ENCODE data around the gene BCAR3.

DNA sequence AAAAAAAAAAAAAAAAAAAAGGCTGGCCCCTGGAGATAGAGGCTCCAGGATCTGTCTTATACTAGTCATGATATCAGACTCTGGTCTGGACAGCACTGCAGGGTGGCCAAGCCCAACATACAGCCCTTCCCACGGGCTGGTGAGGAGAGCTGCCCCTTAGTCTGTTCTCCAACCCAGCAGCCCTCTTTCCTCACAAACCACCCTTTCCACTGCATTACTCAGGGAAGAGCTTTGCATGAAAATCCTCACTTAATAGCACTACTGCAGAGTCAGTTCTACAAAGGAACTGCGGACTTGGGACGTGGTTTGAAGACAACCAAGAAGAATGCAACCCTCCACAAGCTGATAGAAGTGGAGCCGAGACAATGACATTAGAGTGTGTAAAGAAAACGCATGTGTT, 5.7 kb downstream of the BCAR3 start:
- no peak for TF ChIP-seq CEBPB (IDR thresholded peaks at IDR 0.05)
- TF ChIP-seq, protein P1, sequence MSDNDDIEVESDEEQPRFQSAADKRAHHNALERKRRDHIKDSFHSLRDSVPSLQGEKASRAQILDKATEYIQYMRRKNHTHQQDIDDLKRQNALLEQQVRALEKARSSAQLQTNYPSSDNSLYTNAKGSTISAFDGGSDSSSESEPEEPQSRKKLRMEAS (IDR thresholded peaks at IDR 0.05): no peak
- TF ChIP-seq CREB1 (IDR thresholded peaks at IDR 0.05; ENCODE audit: low read depth): no peak
- no peak for TF ChIP-seq FOXM1 (IDR thresholded peaks at IDR 0.05; ENCODE audit: borderline replicate concordance, low read depth)
- TF ChIP-seq EP300 (IDR thresholded peaks at IDR 0.05; ENCODE audit: borderline replicate concordance): no peak
- no peak for TF ChIP-seq TAF1 (IDR thresholded peaks at IDR 0.05; ENCODE audit: low read depth)
- TF ChIP-seq, protein P2, sequence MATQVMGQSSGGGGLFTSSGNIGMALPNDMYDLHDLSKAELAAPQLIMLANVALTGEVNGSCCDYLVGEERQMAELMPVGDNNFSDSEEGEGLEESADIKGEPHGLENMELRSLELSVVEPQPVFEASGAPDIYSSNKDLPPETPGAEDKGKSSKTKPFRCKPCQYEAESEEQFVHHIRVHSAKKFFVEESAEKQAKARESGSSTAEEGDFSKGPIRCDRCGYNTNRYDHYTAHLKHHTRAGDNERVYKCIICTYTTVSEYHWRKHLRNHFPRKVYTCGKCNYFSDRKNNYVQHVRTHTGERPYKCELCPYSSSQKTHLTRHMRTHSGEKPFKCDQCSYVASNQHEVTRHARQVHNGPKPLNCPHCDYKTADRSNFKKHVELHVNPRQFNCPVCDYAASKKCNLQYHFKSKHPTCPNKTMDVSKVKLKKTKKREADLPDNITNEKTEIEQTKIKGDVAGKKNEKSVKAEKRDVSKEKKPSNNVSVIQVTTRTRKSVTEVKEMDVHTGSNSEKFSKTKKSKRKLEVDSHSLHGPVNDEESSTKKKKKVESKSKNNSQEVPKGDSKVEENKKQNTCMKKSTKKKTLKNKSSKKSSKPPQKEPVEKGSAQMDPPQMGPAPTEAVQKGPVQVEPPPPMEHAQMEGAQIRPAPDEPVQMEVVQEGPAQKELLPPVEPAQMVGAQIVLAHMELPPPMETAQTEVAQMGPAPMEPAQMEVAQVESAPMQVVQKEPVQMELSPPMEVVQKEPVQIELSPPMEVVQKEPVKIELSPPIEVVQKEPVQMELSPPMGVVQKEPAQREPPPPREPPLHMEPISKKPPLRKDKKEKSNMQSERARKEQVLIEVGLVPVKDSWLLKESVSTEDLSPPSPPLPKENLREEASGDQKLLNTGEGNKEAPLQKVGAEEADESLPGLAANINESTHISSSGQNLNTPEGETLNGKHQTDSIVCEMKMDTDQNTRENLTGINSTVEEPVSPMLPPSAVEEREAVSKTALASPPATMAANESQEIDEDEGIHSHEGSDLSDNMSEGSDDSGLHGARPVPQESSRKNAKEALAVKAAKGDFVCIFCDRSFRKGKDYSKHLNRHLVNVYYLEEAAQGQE (IDR thresholded peaks at IDR 0.05; ENCODE audit: low read depth): no peak
- TF ChIP-seq YY1 (IDR thresholded peaks at IDR 0.05; ENCODE audit: low read depth): no peak
- no peak for TF ChIP-seq RAD21 (IDR thresholded peaks at IDR 0.05; ENCODE audit: low read depth)
- no peak for TF ChIP-seq TEAD4 (IDR thresholded peaks at IDR 0.05)
- TF ChIP-seq EGR1 (IDR thresholded peaks at IDR 0.05): no peak
- TF ChIP-seq TCF12 (IDR thresholded peaks at IDR 0.05; ENCODE audit: low read depth): no peak
- TF ChIP-seq, protein P3, sequence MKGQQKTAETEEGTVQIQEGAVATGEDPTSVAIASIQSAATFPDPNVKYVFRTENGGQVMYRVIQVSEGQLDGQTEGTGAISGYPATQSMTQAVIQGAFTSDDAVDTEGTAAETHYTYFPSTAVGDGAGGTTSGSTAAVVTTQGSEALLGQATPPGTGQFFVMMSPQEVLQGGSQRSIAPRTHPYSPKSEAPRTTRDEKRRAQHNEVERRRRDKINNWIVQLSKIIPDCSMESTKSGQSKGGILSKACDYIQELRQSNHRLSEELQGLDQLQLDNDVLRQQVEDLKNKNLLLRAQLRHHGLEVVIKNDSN (IDR thresholded peaks at IDR 0.05): no peak
